ENCODE measurements around the gene RBM10.

DNA sequence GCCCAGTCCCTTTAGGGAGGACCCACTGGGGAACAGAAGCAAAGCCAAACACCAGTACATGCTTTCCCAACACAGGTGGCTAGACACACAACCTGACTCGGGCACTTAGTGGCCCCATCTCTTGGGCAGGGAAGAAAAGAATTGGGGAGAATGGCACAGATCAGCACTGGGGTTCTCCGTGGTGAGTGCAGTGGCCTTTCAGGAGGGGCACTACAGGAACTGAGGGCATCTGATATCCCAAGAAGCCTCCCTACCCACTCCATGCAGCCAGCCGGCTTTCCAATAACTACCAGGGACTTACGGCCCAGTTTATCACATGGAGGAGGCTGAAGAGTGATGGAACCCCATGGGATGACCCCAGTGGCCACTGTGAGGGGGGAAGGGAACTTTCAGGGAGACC lies 43.8 kb upstream of the RBM10 start:
- TF ChIP-seq, protein P1, sequence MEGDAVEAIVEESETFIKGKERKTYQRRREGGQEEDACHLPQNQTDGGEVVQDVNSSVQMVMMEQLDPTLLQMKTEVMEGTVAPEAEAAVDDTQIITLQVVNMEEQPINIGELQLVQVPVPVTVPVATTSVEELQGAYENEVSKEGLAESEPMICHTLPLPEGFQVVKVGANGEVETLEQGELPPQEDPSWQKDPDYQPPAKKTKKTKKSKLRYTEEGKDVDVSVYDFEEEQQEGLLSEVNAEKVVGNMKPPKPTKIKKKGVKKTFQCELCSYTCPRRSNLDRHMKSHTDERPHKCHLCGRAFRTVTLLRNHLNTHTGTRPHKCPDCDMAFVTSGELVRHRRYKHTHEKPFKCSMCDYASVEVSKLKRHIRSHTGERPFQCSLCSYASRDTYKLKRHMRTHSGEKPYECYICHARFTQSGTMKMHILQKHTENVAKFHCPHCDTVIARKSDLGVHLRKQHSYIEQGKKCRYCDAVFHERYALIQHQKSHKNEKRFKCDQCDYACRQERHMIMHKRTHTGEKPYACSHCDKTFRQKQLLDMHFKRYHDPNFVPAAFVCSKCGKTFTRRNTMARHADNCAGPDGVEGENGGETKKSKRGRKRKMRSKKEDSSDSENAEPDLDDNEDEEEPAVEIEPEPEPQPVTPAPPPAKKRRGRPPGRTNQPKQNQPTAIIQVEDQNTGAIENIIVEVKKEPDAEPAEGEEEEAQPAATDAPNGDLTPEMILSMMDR (IDR thresholded peaks at IDR 0.05): no peak
- no peak for TF ChIP-seq POLR2A (IDR thresholded peaks at IDR 0.05)
- TF ChIP-seq EP300 (IDR thresholded peaks at IDR 0.05): no peak
